Jurkat, Clone E6-1 (cell line): ENCODE data around the gene BCKDHA.
"Not testable (repeated sequence)": the region's sequence is repeated elsewhere in the genome, so short reads cannot be mapped to it uniquely, and the experiment has no call there.

ENCODE experiments used
- DNase-seq: peaks from one replicate; pipeline ENCODE4 v3.0.0-alpha.2; 2011; ENCODE audit warnings: low read depth, low spot score
- H3K4me3 ChIP-seq: 2 replicates; pipeline ENCODE4 v1.5.1; 2011; ENCODE audit warnings: mild to moderate bottlenecking, low read length, control low read depth, moderate library complexity

Gene BCKDHA

DNA sequence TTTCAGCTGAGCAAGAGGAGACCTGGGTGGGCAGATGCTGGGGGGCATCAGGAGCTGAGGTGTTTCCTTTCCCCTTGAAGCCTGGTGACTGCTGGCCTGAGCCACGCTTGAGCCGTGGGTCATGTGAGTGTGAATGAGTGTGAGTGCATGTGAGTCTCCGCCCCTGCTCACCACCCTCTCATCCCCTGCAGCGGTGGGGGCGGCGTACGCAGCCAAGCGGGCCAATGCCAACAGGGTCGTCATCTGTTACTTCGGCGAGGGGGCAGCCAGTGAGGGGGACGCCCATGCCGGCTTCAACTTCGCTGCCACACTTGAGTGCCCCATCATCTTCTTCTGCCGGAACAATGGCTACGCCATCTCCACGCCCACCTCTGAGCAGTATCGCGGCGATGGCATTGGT is 24.4 kb downstream of the BCKDHA start:
- DNase-seq: no peak
- H3K4me3 ChIP-seq: no peak overlapping the region

DNA sequence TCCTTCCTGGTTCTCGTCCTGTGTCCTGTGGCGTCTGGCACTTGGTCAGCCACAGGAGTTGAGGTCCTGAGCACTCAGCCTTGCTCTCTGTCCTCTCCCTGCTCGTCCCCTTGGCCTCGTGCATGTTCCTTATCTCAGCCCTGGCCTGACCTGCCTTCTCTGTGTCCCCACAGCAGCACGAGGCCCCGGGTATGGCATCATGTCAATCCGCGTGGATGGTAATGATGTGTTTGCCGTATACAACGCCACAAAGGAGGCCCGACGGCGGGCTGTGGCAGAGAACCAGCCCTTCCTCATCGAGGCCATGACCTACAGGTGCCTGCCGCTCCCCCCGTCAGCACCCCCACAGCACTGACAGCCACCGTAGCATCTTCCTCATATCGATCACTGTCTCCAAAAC is 24.8 kb downstream of the BCKDHA start:
- DNase-seq: no peak
- no peak overlapping the region for H3K4me3 ChIP-seq

DNA sequence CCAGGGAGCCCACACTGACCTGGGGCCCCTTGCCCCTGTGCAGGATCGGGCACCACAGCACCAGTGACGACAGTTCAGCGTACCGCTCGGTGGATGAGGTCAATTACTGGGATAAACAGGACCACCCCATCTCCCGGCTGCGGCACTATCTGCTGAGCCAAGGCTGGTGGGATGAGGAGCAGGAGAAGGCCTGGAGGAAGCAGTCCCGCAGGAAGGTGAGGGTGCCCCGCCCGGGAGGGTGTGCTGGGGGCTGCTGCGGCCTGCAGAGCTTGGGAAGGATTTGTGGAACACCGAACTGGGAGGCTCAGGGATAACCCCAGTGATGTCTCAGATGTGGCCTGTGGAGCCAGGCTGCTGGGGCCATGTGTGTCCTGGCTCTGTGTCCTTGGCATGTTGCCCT is 25.3 kb downstream of the BCKDHA start:
- no peak for DNase-seq
- H3K4me3 ChIP-seq: no peak overlapping the region

DNA sequence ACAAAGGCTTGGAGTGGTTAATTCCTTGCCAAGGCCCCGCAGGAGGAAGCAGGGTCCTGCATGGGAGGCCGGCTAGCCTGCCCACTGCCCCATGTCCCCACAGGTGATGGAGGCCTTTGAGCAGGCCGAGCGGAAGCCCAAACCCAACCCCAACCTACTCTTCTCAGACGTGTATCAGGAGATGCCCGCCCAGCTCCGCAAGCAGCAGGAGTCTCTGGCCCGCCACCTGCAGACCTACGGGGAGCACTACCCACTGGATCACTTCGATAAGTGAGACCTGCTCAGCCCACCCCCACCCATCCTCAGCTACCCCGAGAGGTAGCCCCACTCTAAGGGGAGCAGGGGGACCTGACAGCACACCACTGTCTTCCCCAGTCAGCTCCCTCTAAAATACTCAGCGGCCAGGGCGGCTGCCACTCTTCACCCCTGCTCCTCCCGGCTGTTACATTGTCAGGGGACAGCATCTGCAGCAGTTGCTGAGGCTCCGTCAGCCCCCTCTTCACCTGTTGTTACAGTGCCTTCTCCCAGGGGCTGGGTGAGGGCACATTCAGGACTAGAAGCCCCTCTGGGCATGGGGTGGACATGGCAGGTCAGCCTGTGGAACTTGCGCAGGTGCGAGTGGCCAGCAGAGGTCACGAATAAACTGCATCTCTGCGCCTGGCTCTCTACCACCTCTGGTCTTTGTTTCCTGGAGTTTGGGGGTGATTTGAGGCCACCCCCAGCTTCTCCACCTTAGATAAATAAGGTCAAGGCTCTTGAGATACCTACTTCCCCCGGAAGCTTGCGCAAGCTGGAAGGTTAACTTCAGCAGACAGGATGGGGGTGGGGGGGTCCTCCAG is 26.9 kb downstream of the BCKDHA start:
- no peak overlapping the region for H3K4me3 ChIP-seq
- no peak for DNase-seq

DNA sequence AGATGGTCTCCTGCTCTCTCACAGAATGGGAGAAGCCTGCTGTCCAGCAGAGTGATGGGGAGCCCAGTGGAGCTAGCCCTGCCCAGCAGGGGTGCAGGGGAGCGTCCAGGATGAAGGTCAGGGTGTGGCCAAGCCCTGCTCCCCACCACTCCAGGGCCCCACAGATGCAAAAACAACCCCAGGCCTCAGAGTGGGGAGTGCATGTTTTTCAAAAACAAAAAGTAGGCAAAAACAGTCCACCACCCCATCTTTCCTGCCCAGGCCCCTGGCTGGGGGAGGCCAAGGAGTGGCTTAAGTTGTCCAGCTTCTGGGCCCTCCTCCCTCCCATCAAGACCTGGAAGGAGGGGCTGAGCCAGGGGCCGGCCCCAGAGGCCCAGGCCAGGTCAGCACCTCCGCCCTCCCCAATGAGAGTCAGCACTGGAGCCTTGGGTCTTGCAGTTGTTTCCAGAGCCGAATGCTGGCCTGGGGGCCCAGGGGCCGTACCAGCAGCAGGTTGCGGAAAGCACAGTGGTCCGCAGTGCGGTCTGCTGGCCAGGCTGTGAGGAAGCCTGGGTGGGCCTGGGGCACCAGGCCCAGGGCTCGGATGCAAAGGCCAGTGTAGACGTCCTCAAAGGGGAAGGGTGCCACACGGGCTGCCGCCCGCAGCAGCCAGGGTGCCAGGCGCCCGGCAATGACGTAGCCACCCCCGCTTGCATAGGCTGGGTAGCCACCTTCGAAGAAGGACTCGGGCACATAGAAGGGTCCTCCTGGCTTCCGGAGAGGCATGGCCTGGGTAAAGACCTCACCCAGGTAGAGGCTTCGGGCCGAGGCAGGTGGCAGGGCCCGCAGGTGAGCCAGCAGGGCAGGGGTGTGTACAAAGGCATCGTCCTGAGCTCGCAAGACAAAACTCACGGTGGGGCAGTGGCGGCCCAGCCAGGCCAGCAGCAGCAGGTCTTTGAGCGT is 27.8 kb downstream of the BCKDHA start:
- no peak overlapping the region for H3K4me3 ChIP-seq
- no peak for DNase-seq

DNA sequence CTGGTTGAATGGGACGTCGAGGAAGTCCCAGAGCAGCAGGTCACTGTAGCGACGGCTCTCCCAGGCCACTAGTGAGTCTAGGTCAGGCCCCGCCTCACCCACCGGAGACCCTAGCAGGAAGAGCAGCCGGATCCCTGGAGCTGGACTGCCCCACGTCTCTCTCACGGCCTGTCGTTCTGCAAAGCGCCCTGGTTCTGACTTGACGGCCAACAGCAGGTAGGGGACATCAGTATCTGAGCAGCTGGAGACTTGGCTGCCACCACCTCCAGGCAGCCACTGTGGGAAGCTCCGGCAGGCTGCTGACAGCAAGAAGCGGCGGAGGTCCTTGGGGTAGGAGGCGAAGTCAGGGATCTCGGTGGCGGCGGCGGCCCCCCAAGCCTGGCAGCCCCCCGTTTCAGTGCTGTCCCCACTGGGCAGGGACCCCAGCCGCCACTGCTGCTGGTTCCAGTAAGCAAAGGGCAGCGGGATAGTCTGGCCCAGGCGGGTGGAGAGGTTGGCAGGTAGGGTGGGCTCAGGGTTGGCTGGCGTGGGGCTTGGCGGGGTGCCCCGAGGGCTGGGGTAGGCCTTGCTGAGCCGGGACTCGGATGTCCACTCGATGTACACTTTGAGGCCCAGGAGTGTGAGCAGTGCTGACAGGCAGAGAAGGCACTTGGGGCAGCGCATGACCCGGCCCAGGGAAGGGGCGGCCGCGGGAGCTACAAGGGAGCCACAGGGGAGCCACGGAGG is 28.7 kb downstream of the BCKDHA start:
- H3K4me3 ChIP-seq: no peak overlapping the region
- no peak for DNase-seq

DNA sequence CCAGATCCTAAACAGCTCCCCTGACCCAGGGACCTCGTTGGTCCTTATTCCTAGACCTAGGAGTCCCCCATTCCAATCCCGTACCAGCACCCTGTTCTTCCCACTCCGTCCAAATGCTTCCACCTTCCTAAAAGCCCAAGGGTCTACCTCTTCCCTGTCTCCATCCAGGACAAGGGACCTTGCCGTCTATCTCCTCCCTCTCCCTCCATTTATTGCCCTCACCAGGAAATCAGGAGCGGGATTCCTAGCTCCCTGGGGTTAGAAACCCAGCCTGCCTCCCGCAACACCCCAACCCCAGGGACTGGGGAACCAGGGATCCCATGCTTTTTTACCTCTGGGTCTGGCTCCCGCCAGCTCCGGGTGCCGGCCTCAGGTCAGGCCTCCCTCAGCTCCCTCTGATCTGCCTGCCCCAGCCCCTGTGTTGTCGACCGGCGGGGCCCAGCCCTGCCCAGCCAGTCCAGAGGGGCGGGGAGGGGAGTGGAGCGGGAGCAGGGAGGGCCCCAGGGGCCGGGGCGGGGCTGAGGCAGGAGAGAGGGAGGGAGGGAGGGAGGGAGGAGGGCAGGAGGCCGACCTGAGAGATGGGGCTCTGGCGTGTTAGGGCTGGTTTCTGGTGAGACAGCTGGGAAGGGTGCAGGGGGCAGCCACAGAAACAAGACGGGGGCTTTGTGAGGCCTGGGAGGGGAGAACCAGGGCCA is 29.5 kb downstream of the BCKDHA start, which contains the start of gene B3GNT8:
Gene B3GNT8, minus strand, starts transcription at position 423 of the 695 bp plus-strand sequence. CDS start 596 bp downstream, outside the sequence.
- H3K4me3 ChIP-seq: no peak within 1 kb of the TSS
- no peak for DNase-seq

DNA sequence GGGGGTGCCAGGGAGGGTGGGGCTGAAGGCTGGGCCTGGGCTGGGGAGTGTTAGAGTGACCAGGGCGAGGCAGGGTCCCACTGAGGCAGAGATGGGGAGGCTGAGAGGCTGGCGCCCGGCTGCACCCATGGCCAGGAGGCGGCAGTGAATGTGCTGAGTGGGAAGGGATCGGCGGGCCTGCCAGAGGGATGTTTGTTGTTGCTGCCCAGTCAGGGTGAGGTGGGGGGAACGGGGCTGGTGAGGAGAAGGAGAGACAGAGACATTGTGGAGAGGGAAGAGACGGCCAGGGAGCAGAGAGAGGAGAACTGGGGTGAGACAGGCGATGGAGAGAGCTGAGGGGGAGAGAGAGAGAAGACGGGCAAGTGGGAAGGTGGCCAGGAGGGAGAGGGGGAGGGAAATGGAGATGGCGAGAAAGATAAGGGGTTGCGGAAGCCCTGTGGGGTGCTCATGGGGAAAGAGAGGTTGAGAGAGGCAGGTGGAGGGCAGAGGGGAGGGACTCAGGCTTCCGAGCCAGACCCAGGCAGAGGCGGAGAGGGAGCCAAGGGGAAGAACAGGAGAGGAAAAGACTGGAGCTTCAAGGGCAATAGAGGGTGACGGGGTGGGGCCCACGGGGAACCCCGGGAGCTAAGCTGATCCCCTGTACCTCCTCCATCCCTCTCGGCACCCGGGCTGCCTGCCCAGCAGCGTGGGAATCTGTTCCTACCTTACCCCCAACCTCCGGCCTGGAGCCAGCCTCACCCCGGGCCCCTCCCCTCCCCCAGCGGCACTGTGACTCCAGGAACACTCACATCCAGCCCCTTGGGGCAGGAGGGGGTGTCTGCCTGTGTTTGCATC is 30.2 kb downstream of the BCKDHA start:
- no peak for DNase-seq
- H3K4me3 ChIP-seq: no peak overlapping the region

DNA sequence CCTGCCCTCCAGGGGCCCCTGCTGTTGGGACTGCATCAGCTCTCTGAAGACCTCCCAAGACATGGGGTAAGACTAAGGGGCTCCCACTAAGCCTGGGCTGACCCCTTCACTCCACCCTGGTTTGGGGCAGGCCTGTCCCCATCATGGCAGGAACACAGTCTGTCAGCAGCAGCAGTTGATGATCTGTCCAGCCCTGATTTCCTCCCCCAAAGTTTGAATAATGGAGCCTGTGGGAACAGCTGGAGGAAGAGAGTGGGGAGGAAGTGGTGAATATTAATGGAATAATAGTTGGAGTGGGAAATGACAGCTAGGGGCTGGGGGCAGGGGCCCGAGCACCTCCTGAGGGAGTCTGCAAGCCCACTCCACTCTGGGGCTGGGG is 30.9 kb downstream of the BCKDHA start:
- DNase-seq: no peak
- H3K4me3 ChIP-seq: no peak overlapping the region

DNA sequence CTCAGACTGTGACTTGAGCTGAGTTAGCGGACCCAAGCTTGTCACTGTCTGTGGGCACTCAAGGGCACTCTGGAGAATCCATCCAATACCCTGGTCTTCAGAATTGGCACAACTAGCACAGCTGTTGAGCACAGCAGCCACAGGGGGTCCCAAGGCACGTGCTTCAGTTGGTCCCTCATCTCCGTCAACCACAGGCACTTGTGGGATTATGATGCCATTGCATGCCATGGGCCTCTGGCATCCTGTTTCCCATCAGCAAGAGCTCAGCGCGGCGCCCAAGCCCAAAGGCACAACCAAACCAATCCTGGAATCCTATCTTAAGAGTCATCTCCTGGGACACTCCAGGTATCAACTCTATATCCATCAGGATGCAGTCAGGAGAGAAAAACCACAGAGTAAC is 33.3 kb downstream of the BCKDHA start:
- DNase-seq: no peak
- H3K4me3 ChIP-seq: no peak overlapping the region

DNA sequence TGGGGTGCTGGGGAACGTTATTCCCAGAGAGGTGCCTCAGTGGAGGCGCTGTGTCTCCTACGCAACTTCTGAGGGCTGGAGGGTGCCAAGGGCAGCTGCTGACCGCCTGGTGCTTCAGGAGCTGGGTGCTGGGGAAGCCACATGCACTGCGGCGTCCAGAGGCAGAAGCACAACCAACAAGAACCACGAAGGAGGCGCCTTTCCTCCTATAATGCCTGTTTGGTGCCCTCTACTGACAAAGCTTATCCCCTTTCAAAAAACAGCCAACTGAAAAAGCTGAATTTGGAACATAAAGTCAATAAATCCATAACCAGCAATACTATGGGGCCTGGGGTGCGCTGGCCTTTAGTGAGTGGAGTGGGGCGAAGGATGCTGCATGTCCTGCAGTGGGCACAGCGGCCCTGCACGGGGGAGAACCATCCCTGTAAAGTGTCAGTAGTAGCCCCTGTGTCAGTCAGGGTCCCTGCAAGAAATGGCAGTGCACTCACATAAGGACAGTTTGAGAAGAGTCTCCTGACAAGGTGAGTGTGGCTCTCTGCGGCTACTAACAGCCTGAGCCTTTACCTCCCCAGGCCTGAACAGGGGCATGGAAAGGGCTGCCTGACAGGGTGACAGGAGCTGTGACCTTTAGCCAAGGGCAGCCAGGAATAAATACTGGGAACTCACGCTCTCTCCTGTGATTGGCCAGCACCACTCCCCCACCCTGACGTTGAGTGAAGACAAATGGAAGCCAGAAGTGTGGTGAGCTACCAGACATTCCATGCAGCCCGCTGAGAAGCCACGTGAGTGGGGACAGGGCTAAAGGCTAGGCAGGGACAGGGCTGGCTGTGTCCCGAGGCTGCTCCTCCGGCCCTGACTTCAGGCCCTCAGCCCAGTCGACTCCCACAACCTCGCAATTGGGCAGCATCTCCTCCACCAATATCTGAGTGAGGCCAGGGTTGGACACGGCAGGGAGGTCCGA is 34.1 kb downstream of the BCKDHA start:
- no peak overlapping the region for H3K4me3 ChIP-seq
- DNase-seq: no peak

DNA sequence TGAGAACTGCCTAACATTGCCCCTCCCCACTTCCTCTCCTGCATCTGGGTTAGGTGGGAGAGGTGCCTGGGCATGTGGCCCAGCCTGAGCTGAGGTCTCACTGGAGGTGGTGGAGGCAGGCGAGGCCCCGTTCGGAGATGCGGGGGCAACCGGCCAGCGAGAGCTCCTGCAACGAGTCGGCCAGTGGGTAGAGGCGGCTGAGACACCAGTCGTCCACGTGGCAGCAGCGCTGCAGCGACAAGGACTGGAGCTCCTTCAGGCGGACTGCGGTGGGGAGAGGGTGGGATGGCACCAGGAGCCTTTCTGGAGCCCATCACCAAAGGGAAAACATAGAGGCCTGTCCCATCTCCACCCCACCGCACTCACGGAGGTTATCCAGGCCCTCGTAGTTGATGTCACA is 35.6 kb downstream of the BCKDHA start:
- no peak overlapping the region for H3K4me3 ChIP-seq
- DNase-seq: no peak

DNA sequence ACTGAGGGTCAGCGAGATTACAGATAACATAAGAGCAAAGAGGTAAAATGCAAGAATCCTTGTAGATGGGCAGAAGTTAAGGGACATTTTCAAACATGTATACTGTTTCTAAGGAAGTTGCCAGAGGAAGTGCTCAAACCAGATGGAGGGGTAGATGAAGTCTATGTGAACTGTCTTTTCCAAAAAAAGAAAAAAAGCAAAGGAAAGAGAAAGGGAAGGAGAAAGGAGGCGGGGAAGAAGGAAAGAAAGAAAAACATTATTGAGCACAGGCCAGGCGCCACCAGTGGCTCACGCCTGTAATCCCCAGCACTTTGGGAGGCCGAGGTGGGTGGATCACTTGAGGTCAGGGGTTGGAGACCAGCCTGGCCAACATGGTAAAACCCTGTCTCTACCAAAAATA is 36.8 kb downstream of the BCKDHA start:
- no peak overlapping the region for H3K4me3 ChIP-seq
- DNase-seq: no peak

DNA sequence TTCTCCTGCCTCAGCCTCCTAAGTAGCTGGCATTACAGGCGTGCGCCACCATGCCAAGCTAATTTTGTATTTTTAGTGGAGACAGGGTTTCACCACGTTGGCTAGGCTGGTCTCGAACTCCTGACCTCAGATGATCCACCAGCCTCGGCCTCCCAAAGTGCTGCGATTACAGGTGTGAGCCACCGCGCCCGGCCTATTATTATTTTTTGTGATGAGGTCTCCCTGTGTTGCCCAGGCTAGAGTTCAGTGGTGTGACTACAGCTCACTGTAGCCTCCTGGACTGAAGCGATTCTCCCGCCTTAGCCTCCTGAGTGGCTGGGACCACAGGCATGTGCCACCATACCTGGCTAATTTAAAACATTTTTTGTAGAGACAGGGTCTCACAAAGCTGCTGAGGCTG is 37.8 kb downstream of the BCKDHA start:
- not testable (repeated sequence) for H3K4me3 ChIP-seq, DNase-seq

DNA sequence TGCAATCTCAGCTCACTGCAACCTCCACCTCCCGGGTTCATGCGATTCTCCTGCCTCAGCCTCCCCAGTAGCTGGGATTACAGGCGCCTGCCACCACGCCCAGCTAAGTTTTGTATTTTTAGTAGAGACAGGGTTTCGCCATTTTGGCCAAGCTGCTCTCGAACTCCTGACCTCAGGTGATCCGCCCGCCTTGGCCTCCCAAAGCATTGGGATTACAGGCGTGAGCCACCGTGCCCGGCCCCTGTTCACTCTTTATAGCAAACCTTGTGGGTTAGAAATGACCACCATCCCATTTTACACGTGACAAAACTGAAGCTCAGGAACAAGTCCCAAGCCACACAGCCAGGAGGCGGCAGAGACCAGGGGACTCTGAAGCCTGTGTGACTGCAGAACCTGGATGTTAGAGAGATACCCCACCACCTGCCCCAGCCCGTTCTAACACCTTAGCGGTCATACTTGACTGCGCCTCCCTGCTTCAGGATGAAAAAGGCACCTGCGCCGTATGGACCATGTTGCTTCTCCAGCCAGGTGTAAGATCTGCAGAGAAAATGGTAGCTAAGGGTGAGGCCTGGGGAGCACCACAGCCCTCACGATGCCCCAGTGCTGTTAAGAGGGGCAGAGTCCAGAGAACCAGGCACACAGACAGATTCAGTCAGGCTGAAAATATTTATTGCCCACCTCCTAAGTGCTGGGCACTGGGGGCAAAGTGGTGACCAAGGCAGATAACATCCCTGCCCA is 38.5 kb downstream of the BCKDHA start:
- DNase-seq: no peak
- no peak overlapping the region for H3K4me3 ChIP-seq

DNA sequence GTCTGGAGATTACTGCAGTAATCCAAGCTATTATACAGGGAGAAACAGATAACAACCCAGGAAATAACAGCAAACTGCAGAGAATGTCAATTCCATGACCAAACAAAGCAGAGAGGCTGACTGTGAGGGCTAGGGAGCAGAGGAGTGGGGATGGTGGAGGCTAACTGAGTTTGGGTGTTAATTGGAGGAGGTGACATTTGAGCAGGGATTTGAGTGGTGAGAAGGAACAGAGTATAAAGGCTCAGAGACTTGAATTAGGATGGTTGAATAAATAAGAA is 39.0 kb downstream of the BCKDHA start:
- H3K4me3 ChIP-seq: no peak overlapping the region
- no peak for DNase-seq
